ENCODE results near the gene MAML2. TPM values are rescaled to one million over a fixed set of nuclear protein-coding genes. Genes with fewer than 3 reads are reported as not detected.

MAML2 gene
- polyA plus RNA-seq, 1 of the 3 experiments (the other 2 are of a cell fraction) = 20.1 TPM

- Histone ChIP-seq H3K36me3 (replicated peaks in 1 of 2; ENCODE audit: control insufficient read depth in 1 of 2, insufficient read depth in 2 of 2, low read length in 1 of 2) (peaks cover 0 to 10% of the 10 kb centered on the region in 2 experiments), H3K4me1 (ENCODE audit: control insufficient read depth in 1 of 2, insufficient read depth in 2 of 2, low read depth in 1 of 2, low read length in 1 of 2) (peaks cover 0 to 5% of the 10 kb centered on the region in 2 experiments; a peak in 2 of 4 replicates), H4K20me1 (ENCODE audit: insufficient read depth) (no peaks in the 10 kb centered on the region; the same call in 1 of the 2 replicates), H3K9me2 (no peaks in the 10 kb centered on the region; the same call in 1 of the 2 replicates), H3K79me2 (ENCODE audit: insufficient read depth) (peaks cover 40% of the 10 kb centered on the region), H3K9me3 (no peaks in the 10 kb centered on the region), H3K27me3 (ENCODE audit: insufficient read depth) (no peaks in the 10 kb centered on the region), H3F3A (replicated peaks; ENCODE audit: insufficient read depth) (no peaks in the 10 kb centered on the region), H3K4me3 (ENCODE audit: low read depth in 2 of 2, low read length in 1 of 2) (no peak overlapping the region), H2AFZ (ENCODE audit: low read depth) (no peak overlapping the region), H3K4me2 (no peak overlapping the region), H3K9ac (no peak overlapping the region), H3K27ac (ENCODE audit: low read depth in 2 of 2, low read length in 1 of 2) (no peak overlapping the region)
- 100% methylated on average over 1 of the region's 1 CpG for WGBS (ENCODE audit: low lambda C conversion rate)
- DNase-seq = no peak
- ChIA-PET CTCF (no interaction called here), POLR2A (no interaction called here)
- TF ChIP-seq PBX3 (IDR thresholded peaks at IDR 0.05) = no peak
- TF ChIP-seq IRF3 (IDR thresholded peaks at IDR 0.05; ENCODE audit: low read depth, low read length) = no peak
- no peak for TF ChIP-seq USF2 (IDR thresholded peaks at IDR 0.05; ENCODE audit: borderline replicate concordance, low read depth, low read length)
- no peak for TF ChIP-seq RXRA (IDR thresholded peaks at IDR 0.05; ENCODE audit: borderline replicate concordance, low read depth)
- no peak for TF ChIP-seq REST (IDR thresholded peaks at IDR 0.05; ENCODE audit: low read depth, low read length)
- no peak for TF ChIP-seq FOXJ3 (CRISPR knock-in tag; IDR thresholded peaks at IDR 0.05)
- TF ChIP-seq RFX5 (IDR thresholded peaks at IDR 0.05; ENCODE audit: low read length) = no peak
These were observed 338.1 kb downstream of the MAML2 start for GRCh38 chr11:96004862-96005261.

GRCh38 chr11:96002754-96003290 is 340.2 kb downstream of the MAML2 start:
- H3K9me3 ChIP-seq = no peaks in the 10 kb centered on the region

More at GRCh38 chr11:96002754-96003290, 340.2 kb downstream of the MAML2 start:
- Histone ChIP-seq H3K27ac (ENCODE audit: low read depth in 2 of 2, low read length in 1 of 2) (no peak overlapping the region), H3K4me3 (ENCODE audit: low read depth in 2 of 2, low read length in 1 of 2) (no peak overlapping the region), H3K27me3 (ENCODE audit: insufficient read depth) (no peaks in the 10 kb centered on the region), H3K4me2 (no peak overlapping the region), H3K79me2 (ENCODE audit: insufficient read depth) (peaks cover 31% of the 10 kb centered on the region; the same call in 1 of the 2 replicates), H3F3A (replicated peaks; ENCODE audit: insufficient read depth) (no peaks in the 10 kb centered on the region), H3K9me2 (no peaks in the 10 kb centered on the region; the same call in 1 of the 2 replicates), H3K4me1 (ENCODE audit: control insufficient read depth in 1 of 2, insufficient read depth in 2 of 2, low read depth in 1 of 2, low read length in 1 of 2) (no peaks in the 10 kb centered on the region), H2AFZ (ENCODE audit: low read depth) (no peak overlapping the region), H3K9ac (no peak overlapping the region), H3K36me3 (replicated peaks in 1 of 2; ENCODE audit: control insufficient read depth in 1 of 2, insufficient read depth in 2 of 2, low read length in 1 of 2) (peaks cover 0 to 5% of the 10 kb centered on the region in 2 experiments), H4K20me1 (ENCODE audit: insufficient read depth) (peaks cover 3% of the 10 kb centered on the region; the same call in 1 of the 2 replicates)
- no peak for TF ChIP-seq RXRA (IDR thresholded peaks at IDR 0.05; ENCODE audit: borderline replicate concordance, low read depth)
- no peak for TF ChIP-seq MEF2A (IDR thresholded peaks at IDR 0.05; ENCODE audit: borderline replicate concordance, low read depth)
- no peak for TF ChIP-seq FOSL2 (IDR thresholded peaks at IDR 0.05; ENCODE audit: borderline replicate concordance, low read depth)
- TF ChIP-seq MXI1 (IDR thresholded peaks at IDR 0.05; ENCODE audit: low read depth, low read length) = no peak
- no peak for TF ChIP-seq POLR2AphosphoS5 (IDR thresholded peaks at IDR 0.05; ENCODE audit: low read depth, low read length)
- TF ChIP-seq RFX5 (IDR thresholded peaks at IDR 0.05; ENCODE audit: low read length) = no peak
- no peak for TF ChIP-seq USF2 (IDR thresholded peaks at IDR 0.05; ENCODE audit: borderline replicate concordance, low read depth, low read length)
- TF ChIP-seq YY1 (IDR thresholded peaks at IDR 0.05; ENCODE audit: low read depth) = no peak
- TF ChIP-seq NRF1 (IDR thresholded peaks at IDR 0.05; ENCODE audit: low read depth, low read length) = no peak
- TF ChIP-seq USF1 (IDR thresholded peaks at IDR 0.05; ENCODE audit: borderline replicate concordance, low read depth) = no peak
- TF ChIP-seq NFIC (IDR thresholded peaks at IDR 0.05; ENCODE audit: borderline replicate concordance) = no peak
- TF ChIP-seq FOXM1 (IDR thresholded peaks at IDR 0.05; ENCODE audit: low read depth) = no peak
- CTCF ChIA-PET = no interaction called here
- POLR2A ChIA-PET = no interaction called here
- DNase-seq = no peak
- WGBS (ENCODE audit: low lambda C conversion rate) = 96% methylated on average over 1 of the region's 1 CpG

Data from SK-N-SH (cell line).